HG03108 (cell line): ENCODE data around the gene ITPKB.

Experiments
- ATAC-seq: cut with Tn5 transposase; IDR thresholded peaks from one replicate; pipeline ENCODE4 v1.9.1; 2021; ENCODE audit warnings: moderate library complexity; ENCODE audit not compliant: unreplicated experiment

Gene ITPKB

DNA sequence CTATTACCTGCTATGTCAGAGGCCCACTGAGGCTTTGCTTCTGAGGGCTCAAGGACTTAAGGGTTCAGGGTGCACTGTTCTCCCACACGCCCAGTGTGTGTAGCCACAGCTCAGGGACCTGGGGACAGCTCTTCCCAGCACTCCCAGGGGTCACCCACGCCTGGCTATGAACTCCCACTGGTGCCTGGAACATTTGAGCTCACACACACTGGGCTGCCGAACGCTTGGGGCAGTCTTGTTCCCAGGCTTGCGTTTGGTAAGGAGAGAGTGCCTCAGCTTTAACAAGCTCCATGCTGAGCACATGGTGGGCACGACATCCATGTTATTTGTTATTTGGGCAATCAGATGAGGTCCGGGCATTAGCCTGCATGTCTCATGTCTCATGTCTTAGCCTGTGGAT is 153.0 kb downstream of the ITPKB start:
- no peak for ATAC-seq

DNA sequence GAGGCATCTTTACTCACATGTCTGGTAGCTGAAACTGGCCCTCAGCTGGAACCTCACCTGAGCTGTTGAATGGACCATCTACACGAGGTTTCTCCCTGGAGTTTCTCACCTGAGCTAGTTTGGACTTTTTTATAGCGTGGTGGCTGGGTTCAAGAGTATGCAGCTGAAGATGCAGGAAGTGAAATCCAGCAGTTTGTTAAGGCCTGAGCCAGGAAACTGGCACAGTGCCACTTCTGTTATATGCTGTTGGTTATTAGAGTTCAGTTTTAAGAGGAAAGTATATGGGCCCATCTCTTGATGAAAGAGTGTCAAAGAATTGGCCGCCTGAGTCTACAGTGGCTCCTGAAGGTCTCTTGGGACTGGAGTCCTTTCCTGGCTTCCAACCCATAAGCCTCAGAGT is 154.9 kb downstream of the ITPKB start:
- ATAC-seq, result no peak

DNA sequence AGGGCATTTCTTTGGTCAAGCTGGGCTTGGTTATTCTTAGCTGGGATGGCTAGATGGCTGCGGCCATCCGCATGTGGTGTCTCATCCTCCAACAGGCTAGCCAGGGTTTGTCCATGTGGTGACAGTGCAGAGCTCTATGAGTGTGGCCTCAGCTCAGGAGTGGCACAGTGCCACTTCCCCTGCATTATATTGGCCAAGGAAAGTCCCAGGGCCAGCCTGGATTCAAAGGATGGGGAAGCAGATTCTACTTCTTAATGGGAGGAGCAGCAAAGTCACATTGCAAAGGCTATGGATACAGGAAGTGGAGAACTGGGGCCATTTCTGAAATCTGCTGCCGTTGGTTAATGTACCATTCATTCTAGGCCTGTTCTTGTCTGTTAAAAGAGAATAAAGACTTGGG is 156.1 kb downstream of the ITPKB start:
- no peak for ATAC-seq
